22Rv1 (cell line): ENCODE measurements around the gene GNB1.

Source experiments
- H3K27ac ChIP-seq: fragments of 450-650 bp; 2 replicates; pipeline ENCODE4 v1.5.1; 2017
- CTCF ChIP-seq: fragments of 450-650 bp; IDR thresholded peaks from 2 replicates; pipeline ENCODE4 v1.5.1; 2017; ENCODE audit warnings: mild to moderate bottlenecking
- ZFX ChIP-seq: fragments of 450-650 bp; IDR thresholded peaks from 2 replicates; pipeline ENCODE4 v1.6.1; 2017; ENCODE audit warnings: antibody characterized with exemption, borderline replicate concordance

Gene GNB1

GRCh38 chr1:1879942-1880341 is 10.9 kb downstream of the GNB1 start:
- no peak for TF ChIP-seq ZFX
- TF ChIP-seq CTCF: no peak

GRCh38 chr1:1877865-1878436 is 12.9 kb downstream of the GNB1 start:
- TF ChIP-seq CTCF (no peak), ZFX (no peak)
- no peak overlapping the region for H3K27ac ChIP-seq

More at GRCh38 chr1:1879942-1880341, 10.9 kb downstream of the GNB1 start:
- no peak overlapping the region for H3K27ac ChIP-seq

- H3K27ac ChIP-seq: no peak overlapping the region
- TF ChIP-seq CTCF (no peak), ZFX (no peak)
These were observed 14.5 kb downstream of the GNB1 start for GRCh38 chr1:1876335-1876930.

GRCh38 chr1:1875932-1876331 is 15.0 kb downstream of the GNB1 start:
- no peak overlapping the region for H3K27ac ChIP-seq
- no peak for TF ChIP-seq CTCF
- no peak for TF ChIP-seq ZFX

GRCh38 chr1:1874901-1875300 is 16.0 kb downstream of the GNB1 start:
- no peak for TF ChIP-seq CTCF
- no peak for TF ChIP-seq ZFX
- no peak overlapping the region for H3K27ac ChIP-seq

GRCh38 chr1:1873186-1873585 is 17.7 kb downstream of the GNB1 start:
- H3K27ac ChIP-seq: no peak overlapping the region
- TF ChIP-seq CTCF (no peak), ZFX (no peak)

- TF ChIP-seq CTCF (no peak), ZFX (no peak)
- no peak overlapping the region for H3K27ac ChIP-seq
These were observed 18.4 kb downstream of the GNB1 start for GRCh38 chr1:1872329-1872994.
